ENCODE results near the gene C1RL. TPM values are rescaled to one million over a fixed set of nuclear protein-coding genes. Genes with fewer than 3 reads are reported as not detected.

The C1RL gene
- total RNA-seq, 1 donor from 2014 or later: 8.1 TPM

GRCh38 chr12:7092229-7092985, 16.6 kb downstream of the C1RL start, which contains the start of gene C1R:
Gene C1R, minus strand, starts transcription at chr12:7092445. Its CDS starts 57 bp downstream, at chr12:7092388.
- H3K36me3 ChIP-seq: peaks cover 17% of the 10 kb centered on the region
- peak; percentile 71 for DNase-seq
- H3K27me3 ChIP-seq (ENCODE audit: low read depth): no peaks in the 10 kb centered on the region
- peak within 1 kb of the TSS; percentile 66 for H3K4me3 ChIP-seq
- no peaks in the 10 kb centered on the region for H3K9me3 ChIP-seq (replicated peaks)
- peak; percentile 95 for TF ChIP-seq CTCF (IDR thresholded peaks at IDR 0.05; ENCODE audit: borderline replicate concordance)
- intact Hi-C loops (cut with micrococcal nuclease): no loop called here
- H3K4me1 ChIP-seq: peaks cover 26% of the 10 kb centered on the region
- H3K27ac ChIP-seq (replicated peaks): peak within 1 kb of the TSS; percentile 74

- TF ChIP-seq CTCF (IDR thresholded peaks at IDR 0.05; ENCODE audit: borderline replicate concordance): no peak
- Histone ChIP-seq H3K27me3 (ENCODE audit: low read depth) (no peaks in the 10 kb centered on the region), H3K36me3 (peaks cover 17% of the 10 kb centered on the region), H3K27ac (replicated peaks) (peak overlapping the region; percentile 74), H3K4me1 (peaks cover 26% of the 10 kb centered on the region), H3K9me3 (replicated peaks) (no peaks in the 10 kb centered on the region), H3K4me3 (peak overlapping the region; percentile 66)
- peak; percentile 67 for DNase-seq
- intact Hi-C loops (cut with micrococcal nuclease): no loop called here
Measured at GRCh38 chr12:7091660-7092228, 17.3 kb downstream of the C1RL start.

GRCh38 chr12:7091171-7091570, 17.8 kb downstream of the C1RL start:
- Histone ChIP-seq H3K27me3 (ENCODE audit: low read depth) (no peaks in the 10 kb centered on the region), H3K9me3 (replicated peaks) (no peaks in the 10 kb centered on the region), H3K27ac (replicated peaks) (peak overlapping the region; percentile 74), H3K4me3 (peak overlapping the region; percentile 66), H3K36me3 (peaks cover 20% of the 10 kb centered on the region), H3K4me1 (peaks cover 26% of the 10 kb centered on the region)
- DNase-seq: no peak
- intact Hi-C loops (cut with micrococcal nuclease): no loop called here
- TF ChIP-seq CTCF (IDR thresholded peaks at IDR 0.05; ENCODE audit: borderline replicate concordance): no peak

GRCh38 chr12:7090222-7090998, 18.6 kb downstream of the C1RL start:
- H3K27me3 ChIP-seq (ENCODE audit: low read depth): no peaks in the 10 kb centered on the region
- peak; percentile 16 for DNase-seq
- H3K4me3 ChIP-seq: peak overlapping the region; percentile 66
- no peak for TF ChIP-seq CTCF (IDR thresholded peaks at IDR 0.05; ENCODE audit: borderline replicate concordance)
- peak overlapping the region; percentile 74 for H3K27ac ChIP-seq (replicated peaks)
- H3K9me3 ChIP-seq (replicated peaks): no peaks in the 10 kb centered on the region
- intact Hi-C loops (cut with micrococcal nuclease): no loop called here
- H3K36me3 ChIP-seq: peaks cover 27% of the 10 kb centered on the region
- H3K4me1 ChIP-seq: peaks cover 26% of the 10 kb centered on the region

GRCh38 chr12:7089196-7089871, 19.7 kb downstream of the C1RL start:
- intact Hi-C loops (cut with micrococcal nuclease): no loop called here
- Histone ChIP-seq H3K27ac (replicated peaks) (peak overlapping the region; percentile 74), H3K4me3 (peak overlapping the region; percentile 66), H3K36me3 (peaks cover 35% of the 10 kb centered on the region), H3K4me1 (peaks cover 26% of the 10 kb centered on the region), H3K27me3 (ENCODE audit: low read depth) (no peaks in the 10 kb centered on the region), H3K9me3 (replicated peaks) (no peaks in the 10 kb centered on the region)
- DNase-seq: peak; percentile 8
- no peak for TF ChIP-seq CTCF (IDR thresholded peaks at IDR 0.05; ENCODE audit: borderline replicate concordance)
